ENCODE measurements around the gene TRAF6.

DNA sequence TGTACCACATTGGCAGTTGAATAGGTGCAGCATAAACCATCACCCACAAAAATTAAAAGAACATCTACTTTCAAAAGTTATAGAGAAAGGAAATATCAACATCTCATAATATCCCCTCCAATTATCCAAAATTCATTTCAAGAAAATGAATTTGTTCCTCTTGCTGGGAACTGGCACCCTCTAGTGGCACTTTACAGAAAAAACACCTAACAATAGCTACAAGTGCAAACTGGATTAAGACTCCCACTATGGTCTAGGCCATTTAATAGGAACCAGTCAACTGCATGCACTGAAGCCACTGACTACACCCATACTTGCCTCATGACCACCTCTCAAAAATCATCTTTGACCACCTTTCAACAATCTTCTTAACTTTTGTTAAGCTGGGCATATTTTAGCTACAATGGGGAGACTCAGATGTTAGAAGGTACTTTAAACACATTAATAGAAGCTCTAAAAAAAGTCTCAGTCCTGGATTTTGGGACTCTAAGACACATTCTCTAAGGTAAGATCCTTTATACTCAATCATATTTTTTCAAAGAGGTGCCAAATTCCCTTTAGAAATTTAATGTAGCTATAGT is 17.3 kb downstream of the TRAF6 start:
- TF ChIP-seq, protein P1, sequence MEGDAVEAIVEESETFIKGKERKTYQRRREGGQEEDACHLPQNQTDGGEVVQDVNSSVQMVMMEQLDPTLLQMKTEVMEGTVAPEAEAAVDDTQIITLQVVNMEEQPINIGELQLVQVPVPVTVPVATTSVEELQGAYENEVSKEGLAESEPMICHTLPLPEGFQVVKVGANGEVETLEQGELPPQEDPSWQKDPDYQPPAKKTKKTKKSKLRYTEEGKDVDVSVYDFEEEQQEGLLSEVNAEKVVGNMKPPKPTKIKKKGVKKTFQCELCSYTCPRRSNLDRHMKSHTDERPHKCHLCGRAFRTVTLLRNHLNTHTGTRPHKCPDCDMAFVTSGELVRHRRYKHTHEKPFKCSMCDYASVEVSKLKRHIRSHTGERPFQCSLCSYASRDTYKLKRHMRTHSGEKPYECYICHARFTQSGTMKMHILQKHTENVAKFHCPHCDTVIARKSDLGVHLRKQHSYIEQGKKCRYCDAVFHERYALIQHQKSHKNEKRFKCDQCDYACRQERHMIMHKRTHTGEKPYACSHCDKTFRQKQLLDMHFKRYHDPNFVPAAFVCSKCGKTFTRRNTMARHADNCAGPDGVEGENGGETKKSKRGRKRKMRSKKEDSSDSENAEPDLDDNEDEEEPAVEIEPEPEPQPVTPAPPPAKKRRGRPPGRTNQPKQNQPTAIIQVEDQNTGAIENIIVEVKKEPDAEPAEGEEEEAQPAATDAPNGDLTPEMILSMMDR (IDR thresholded peaks at IDR 0.05), result peak; percentile 92
- no peak for TF ChIP-seq EZH2 (IDR thresholded peaks at IDR 0.05; ENCODE audit: borderline replicate concordance, insufficient read depth, low read depth, low read length, poor library complexity, severe bottlenecking)

Measured in B cell (primary cell).